Prostate gland (tissue), 2 donors: ENCODE results near the gene ITGAX. TPM values are rescaled to one million over a fixed set of nuclear protein-coding genes. Genes with fewer than 3 reads are reported as not detected.

Source experiments
- DNase-seq: peaks from one replicate; pipeline ENCODE4 v3.0.0-alpha.2; 2019; ENCODE audit warnings: low spot score
- H3K27ac ChIP-seq, 2 donors: fragments of 200-600 bp; sonication (generic); 2 replicates each; pipeline ENCODE4 v1.5.1; 2017 to 2019
- H3K27me3 ChIP-seq: fragments of 200-600 bp; sonication (generic); replicated peaks from 2 replicates; pipeline ENCODE4 v1.5.1; 2019; ENCODE audit not compliant: insufficient read depth
- H3K36me3 ChIP-seq, 2 donors: fragments of 200-600 bp; sonication (generic); 1 replicate in 1 of 2; 2 replicates in 1 of 2; pipeline versions ENCODE4 v1.5.1 to v1.8.1; 2017 to 2019
- H3K4me1 ChIP-seq: fragments of 200-600 bp; sonication (generic); replicated peaks from 2 replicates; pipeline ENCODE4 v1.5.1; 2019
- H3K4me3 ChIP-seq, 2 donors: fragments of 200-600 bp; sonication (generic); 2 replicates each; pipeline ENCODE4 v1.5.1; 2017 to 2019
- H3K9me3 ChIP-seq: fragments of 200-600 bp; sonication (generic); 2 replicates; pipeline ENCODE4 v1.5.1; 2017
- POLR2A ChIP-seq: fragments of 450-650 bp; IDR thresholded peaks from one replicate; pipeline ENCODE4 v1.6.1; 2016; ENCODE audit warnings: antibody characterized with exemption, mild to moderate bottlenecking
- POLR2AphosphoS5 ChIP-seq: sonication (generic); formaldehyde crosslinking; IDR thresholded peaks from one replicate; pipeline ENCODE4 v1.6.1; 2017; ENCODE audit warnings: antibody characterized with exemption
- WGBS: methylation state at CpG from one replicate; pipeline ENCODE4 v1.1.5; 2018; 5-methylcytosine and 5-hydroxymethylcytosine counted together
- intact Hi-C: fragments of 100-400 bp; cut with DNase I; formaldehyde crosslinking; loops from one replicate; pipeline ENCODE4 v1.14.2; 2022
- total RNA-seq, 2 donors: library from RNA; depleted of rRNA; stranded (reverse); fragments of >200 nt; gene quantifications; one replicate each; pipeline ENCODE4 v1.1.0, GENCODE V29; 2016
- TF ChIP-seq, protein P1 (sequence below), 4 experiments: fragments of 200-600 bp in 2 of 4; fragments of 450-650 bp in 2 of 4; sonication (generic) in 2 of 4; IDR thresholded peaks; 1 replicate in 3 of 4; 2 replicates in 1 of 4; pipeline ENCODE4 v1.5.1; 2016 to 2019; ENCODE audit warnings: antibody characterized with exemption in 4 of 4, mild to moderate bottlenecking in 2 of 4, moderate library complexity in 2 of 4

The ITGAX gene
- total RNA-seq, 2 donors from 2014 or later, result 2.0 to 3.7 TPM

DNA sequence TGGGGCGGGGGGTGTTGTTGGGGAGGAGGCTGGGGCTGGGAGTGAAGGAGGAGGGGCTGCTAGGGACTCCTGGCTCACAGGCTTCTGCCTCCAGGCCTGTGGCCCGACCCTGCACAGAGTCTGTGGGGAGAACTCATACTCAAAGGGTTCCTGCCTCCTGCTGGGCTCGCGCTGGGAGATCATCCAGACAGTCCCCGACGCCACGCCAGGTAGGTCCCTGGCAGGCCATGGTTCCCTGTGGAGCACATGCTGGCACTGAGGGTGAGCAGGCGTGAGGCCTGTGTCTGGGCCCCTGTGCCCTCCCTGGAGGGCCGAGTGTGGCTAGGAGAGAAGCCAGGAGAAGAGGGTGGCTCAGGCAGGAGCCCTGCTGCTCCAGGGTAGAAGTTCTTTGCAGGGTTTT lies 42.7 kb downstream of the ITGAX start:
- no peak for DNase-seq
- Histone ChIP-seq H3K36me3 (no peaks in the 10 kb centered on the region), H3K4me1 (no peaks in the 10 kb centered on the region), H3K27me3 (no peaks in the 10 kb centered on the region), H3K9me3 (no peaks in the 10 kb centered on the region), H3K27ac (no peak overlapping the region), H3K4me3 (no peak overlapping the region)
- intact Hi-C loops, result no loop called here
- WGBS, result 81% methylated on average over 8 of the region's 9 CpGs
- TF ChIP-seq POLR2AphosphoS5 (no peak), POLR2A (no peak)
- TF ChIP-seq, protein P1, sequence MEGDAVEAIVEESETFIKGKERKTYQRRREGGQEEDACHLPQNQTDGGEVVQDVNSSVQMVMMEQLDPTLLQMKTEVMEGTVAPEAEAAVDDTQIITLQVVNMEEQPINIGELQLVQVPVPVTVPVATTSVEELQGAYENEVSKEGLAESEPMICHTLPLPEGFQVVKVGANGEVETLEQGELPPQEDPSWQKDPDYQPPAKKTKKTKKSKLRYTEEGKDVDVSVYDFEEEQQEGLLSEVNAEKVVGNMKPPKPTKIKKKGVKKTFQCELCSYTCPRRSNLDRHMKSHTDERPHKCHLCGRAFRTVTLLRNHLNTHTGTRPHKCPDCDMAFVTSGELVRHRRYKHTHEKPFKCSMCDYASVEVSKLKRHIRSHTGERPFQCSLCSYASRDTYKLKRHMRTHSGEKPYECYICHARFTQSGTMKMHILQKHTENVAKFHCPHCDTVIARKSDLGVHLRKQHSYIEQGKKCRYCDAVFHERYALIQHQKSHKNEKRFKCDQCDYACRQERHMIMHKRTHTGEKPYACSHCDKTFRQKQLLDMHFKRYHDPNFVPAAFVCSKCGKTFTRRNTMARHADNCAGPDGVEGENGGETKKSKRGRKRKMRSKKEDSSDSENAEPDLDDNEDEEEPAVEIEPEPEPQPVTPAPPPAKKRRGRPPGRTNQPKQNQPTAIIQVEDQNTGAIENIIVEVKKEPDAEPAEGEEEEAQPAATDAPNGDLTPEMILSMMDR (IDR thresholded peaks at IDR 0.05), result no peak

DNA sequence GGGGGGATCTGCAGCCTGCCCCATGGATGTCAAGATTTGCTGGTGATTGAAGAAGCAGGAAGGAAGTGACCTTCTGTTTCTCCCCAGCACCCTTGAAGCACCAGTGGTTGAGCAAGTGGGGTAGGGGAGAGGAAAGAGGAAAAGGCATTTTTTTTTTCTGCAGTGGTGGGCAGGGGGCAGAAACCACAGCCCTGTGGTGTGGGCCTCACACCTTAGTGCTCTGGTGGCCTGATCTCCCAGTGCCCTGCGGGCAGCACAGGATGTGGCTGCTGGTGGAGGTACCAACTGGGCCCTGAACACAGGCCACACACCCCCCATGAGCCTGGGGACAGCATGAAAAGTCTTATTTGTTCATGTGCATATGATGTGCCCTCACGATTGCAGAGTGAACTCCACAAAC lies 45.2 kb downstream of the ITGAX start:
- Histone ChIP-seq H3K36me3 (no peaks in the 10 kb centered on the region), H3K27me3 (no peaks in the 10 kb centered on the region), H3K27ac (no peak overlapping the region), H3K4me1 (no peaks in the 10 kb centered on the region), H3K4me3 (no peak overlapping the region), H3K9me3 (no peaks in the 10 kb centered on the region)
- no peak for DNase-seq
- intact Hi-C loops, result no loop called here
- TF ChIP-seq, protein P1 (IDR thresholded peaks at IDR 0.05), result no peak
- TF ChIP-seq POLR2A, result no peak
- WGBS, result 89% methylated on average over 2 of the region's 2 CpGs

DNA sequence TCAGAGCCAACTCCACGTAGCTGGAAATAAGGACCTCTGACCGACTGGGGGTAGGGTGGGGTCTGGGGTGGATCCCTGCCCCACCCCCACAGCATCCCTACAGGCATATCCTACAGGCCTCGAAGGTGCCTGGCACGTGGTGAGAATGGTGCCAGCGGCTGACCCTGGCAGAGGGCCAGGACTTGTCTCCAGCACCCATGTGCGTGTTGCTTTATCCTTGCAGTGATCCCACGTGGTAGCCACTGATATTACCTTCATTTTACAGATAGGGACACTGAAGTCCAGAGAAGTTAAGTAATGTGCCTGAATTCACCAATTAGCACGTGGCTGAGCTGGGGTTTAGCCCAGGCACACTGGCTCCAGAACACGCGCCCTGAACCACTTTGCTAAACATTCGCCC lies 46.5 kb downstream of the ITGAX start:
- intact Hi-C loops, result no loop called here
- 73% methylated on average over 11 of the region's 11 CpGs for WGBS
- H3K27ac ChIP-seq, result no peak overlapping the region
- no peak for TF ChIP-seq POLR2A
- TF ChIP-seq, protein P1 (IDR thresholded peaks at IDR 0.05), result no peak
- no peak for TF ChIP-seq POLR2AphosphoS5
- no peaks in the 10 kb centered on the region for H3K4me1 ChIP-seq
- no peaks in the 10 kb centered on the region for H3K27me3 ChIP-seq
- no peaks in the 10 kb centered on the region for H3K36me3 ChIP-seq
- H3K9me3 ChIP-seq, result no peaks in the 10 kb centered on the region
- no peak for DNase-seq
- no peak overlapping the region for H3K4me3 ChIP-seq

DNA sequence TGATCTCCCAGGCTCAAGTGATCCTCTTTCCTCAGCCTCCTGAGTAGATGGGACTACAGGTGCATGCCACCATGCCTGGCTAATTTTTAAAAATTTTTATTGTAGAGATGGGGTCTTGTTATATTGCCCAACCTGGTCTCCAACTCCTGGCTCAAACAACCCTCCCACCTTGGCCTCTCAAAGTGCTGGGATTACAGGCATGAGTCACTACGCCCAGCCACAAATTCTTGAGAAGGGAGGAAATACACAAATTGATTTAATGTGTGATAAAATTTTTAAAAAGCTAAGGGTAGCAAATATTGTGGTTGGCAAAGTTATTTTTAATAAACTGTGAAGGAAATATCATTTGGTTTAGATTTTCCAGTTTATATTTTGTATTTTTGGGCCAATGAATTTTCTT lies 47.7 kb downstream of the ITGAX start:
- no peaks in the 10 kb centered on the region for H3K4me1 ChIP-seq
- intact Hi-C loops, result no loop called here
- H3K36me3 ChIP-seq, result no peaks in the 10 kb centered on the region
- 73% methylated on average over 1 of the region's 1 CpG for WGBS
- no peak overlapping the region for H3K4me3 ChIP-seq
- no peak overlapping the region for H3K27ac ChIP-seq
- TF ChIP-seq POLR2A (no peak), POLR2AphosphoS5 (no peak)
- TF ChIP-seq, protein P1 (IDR thresholded peaks at IDR 0.05), result no peak
- no peaks in the 10 kb centered on the region for H3K27me3 ChIP-seq
- no peaks in the 10 kb centered on the region for H3K9me3 ChIP-seq
- DNase-seq, result no peak

DNA sequence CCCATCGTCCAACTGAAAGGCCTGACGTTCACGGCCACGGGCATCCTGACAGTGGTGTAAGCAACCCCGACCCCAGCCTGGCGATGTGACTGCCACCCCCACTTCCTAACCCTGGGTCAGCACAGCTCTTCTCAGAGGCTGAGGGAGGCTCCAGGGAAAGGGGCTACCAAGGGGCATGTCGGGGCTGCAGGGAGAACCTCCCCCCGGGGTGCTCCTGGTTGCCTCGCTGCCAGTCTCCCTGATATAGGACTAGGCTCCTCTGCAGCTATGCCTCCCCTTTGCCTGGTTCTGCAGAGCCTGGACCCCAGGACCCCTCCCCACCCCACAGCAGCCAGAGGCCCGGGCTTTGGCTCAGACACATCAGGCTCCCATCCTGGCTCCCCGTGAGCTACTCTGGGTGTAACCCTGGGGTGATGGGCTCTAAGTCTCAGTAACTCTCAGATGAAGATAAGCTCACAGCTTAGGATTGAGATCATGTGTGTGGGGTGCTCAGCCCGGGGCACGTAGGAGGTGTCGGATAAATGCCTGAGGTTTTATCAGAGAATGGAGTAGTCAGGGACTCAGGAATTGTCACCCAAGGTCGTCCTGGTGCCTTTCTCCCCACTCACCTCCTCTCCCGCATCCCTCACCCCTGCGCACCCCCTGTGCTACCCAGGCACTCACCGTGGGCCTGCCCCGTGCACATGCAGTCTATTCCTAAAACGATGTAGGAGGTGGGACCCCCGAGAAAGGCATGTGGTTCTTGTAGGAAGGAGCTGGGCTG lies 48.8 kb downstream of the ITGAX start:
- no peaks in the 10 kb centered on the region for H3K9me3 ChIP-seq
- TF ChIP-seq, protein P1 (IDR thresholded peaks at IDR 0.05), result no peak
- TF ChIP-seq POLR2A, result no peak
- TF ChIP-seq POLR2AphosphoS5, result no peak
- H3K27ac ChIP-seq, result no peak overlapping the region
- DNase-seq, result no peak
- H3K36me3 ChIP-seq, result no peaks in the 10 kb centered on the region
- H3K27me3 ChIP-seq, result no peaks in the 10 kb centered on the region
- intact Hi-C loops, result no loop called here
- H3K4me3 ChIP-seq, result no peak overlapping the region
- H3K4me1 ChIP-seq, result no peaks in the 10 kb centered on the region
- WGBS, result 84% methylated on average over 21 of the region's 21 CpGs
